Stimulated activated CD4-positive, alpha-beta T cell treated with anti-CD3 and anti-CD28 coated beads, Interleukin-12 subunit alpha, Interleukin-12 subunit beta, amount 100 ng/mL, for 4 hours (primary cell): ENCODE data around the gene NDUFS6.
"Not testable (repeated sequence)": the region's sequence is repeated elsewhere in the genome, so short reads cannot be mapped to it uniquely, and the experiment has no call there.

Source experiments
- DNase-seq: peaks from one replicate; pipeline ENCODE4 v3.0.0-alpha.2; 2020

The NDUFS6 gene

GRCh38 chr5:1799602-1800471 lies 1.4 kb upstream of the NDUFS6 start, which contains the start of gene MRPL36:
Gene MRPL36 (minus strand): TSS chr5:1799837. CDS start chr5:1798935, 902 bp downstream.
- peak; percentile 96 for DNase-seq

- DNase-seq: no peak
Observed at GRCh38 chr5:1800472-1801221, 560 bp upstream of the NDUFS6 start.

- DNase-seq: no peak
Observed at GRCh38 chr5:1801967-1802295, 724 bp downstream of the NDUFS6 start.

GRCh38 chr5:1803192-1803591 lies 2.0 kb downstream of the NDUFS6 start:
- no peak for DNase-seq

- DNase-seq: no peak
Observed at GRCh38 chr5:1804001-1804690, 2.9 kb downstream of the NDUFS6 start.

- no peak for DNase-seq
Observed at GRCh38 chr5:1805326-1805725, 4.1 kb downstream of the NDUFS6 start.

- no peak for DNase-seq
Observed at GRCh38 chr5:1805736-1806135, 4.5 kb downstream of the NDUFS6 start.

- DNase-seq: no peak
Observed at GRCh38 chr5:1806199-1806598, 5.0 kb downstream of the NDUFS6 start.

GRCh38 chr5:1806974-1807373 lies 5.8 kb downstream of the NDUFS6 start:
- DNase-seq: no peak

- DNase-seq: no peak
Observed at GRCh38 chr5:1807451-1808185, 6.4 kb downstream of the NDUFS6 start.

GRCh38 chr5:1808439-1808838 lies 7.2 kb downstream of the NDUFS6 start:
- no peak for DNase-seq

- DNase-seq: no peak
Observed at GRCh38 chr5:1809416-1810035, 8.3 kb downstream of the NDUFS6 start.

- DNase-seq: no peak
Observed at GRCh38 chr5:1810581-1811101, 9.4 kb downstream of the NDUFS6 start.

- no peak for DNase-seq
Observed at GRCh38 chr5:1814183-1815020, 13.2 kb downstream of the NDUFS6 start.

- no peak for DNase-seq
Observed at GRCh38 chr5:1815071-1815786, 14.0 kb downstream of the NDUFS6 start.

- no peak for DNase-seq
Observed at GRCh38 chr5:1815881-1816292, 14.7 kb downstream of the NDUFS6 start.

GRCh38 chr5:1816495-1817089 lies 15.4 kb downstream of the NDUFS6 start:
- DNase-seq: not testable (repeated sequence)

GRCh38 chr5:1817261-1818043 lies 16.2 kb downstream of the NDUFS6 start:
- DNase-seq: no peak

- DNase-seq: no peak
Observed at GRCh38 chr5:1818784-1819183, 17.6 kb downstream of the NDUFS6 start.
